GM19035 (cell line): ENCODE data around the gene CMTM3.
A peak's percentile ranks its signal among the peaks of the same experiment; 100 is the strongest.
"Not testable (repeated sequence)": the region's sequence is repeated elsewhere in the genome, so short reads cannot be mapped to it uniquely, and the experiment has no call there.

Source experiments
- ATAC-seq: cut with Tn5 transposase; IDR thresholded peaks from one replicate; pipeline ENCODE4 v1.9.1; 2021; ENCODE audit not compliant: unreplicated experiment

Gene CMTM3

DNA sequence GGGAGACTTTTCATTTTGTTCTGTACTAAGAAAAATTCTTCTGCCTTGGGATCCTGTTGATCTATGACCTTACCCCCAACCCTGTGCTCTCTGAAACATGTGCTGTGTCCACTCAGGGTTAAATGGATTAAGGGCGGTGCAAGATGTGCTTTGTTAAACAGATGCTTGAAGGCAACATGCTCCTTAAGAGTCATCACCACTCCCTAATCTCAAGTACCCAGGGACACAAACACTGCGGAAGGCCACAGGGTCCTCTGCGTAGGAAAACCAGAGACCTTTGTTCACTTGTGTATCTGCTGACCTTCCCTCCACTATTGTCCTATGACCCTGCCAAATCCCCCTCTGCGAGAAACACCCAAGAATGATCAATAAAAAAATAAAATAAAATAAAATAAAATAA, 27.1 kb downstream of the CMTM3 start:
- ATAC-seq, result not testable (repeated sequence)

DNA sequence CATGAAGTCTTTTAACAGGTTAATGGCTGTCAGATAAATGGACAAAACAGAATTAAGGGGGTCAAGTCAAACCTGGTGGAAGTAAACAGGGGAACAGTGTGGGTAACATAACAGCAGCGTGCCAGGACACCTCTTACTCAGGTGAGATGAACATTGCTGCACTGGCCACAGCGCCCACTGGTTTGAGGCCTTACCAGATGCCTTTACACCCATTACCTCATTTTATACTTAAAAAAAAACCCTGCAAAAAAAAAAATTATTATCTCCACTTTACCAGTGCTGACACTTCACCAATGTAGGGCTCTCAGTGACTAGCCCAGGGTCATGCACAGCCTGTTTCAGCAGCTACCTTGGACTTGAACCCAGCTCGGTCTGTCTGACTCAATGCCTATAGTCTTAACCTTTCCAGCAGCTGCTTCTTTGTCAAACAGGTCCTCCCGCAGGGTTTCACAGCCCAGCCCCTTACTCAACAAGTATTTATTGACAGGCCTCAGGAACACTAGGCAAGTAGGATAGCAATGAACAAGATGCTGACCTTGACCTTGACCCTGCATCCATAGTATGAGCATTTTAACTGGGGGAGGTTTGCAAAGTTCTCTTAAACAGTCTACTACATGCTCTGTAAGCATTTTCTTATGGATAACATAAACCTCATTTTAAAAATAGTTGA, 30.2 kb downstream of the CMTM3 start:
- ATAC-seq, result no peak

DNA sequence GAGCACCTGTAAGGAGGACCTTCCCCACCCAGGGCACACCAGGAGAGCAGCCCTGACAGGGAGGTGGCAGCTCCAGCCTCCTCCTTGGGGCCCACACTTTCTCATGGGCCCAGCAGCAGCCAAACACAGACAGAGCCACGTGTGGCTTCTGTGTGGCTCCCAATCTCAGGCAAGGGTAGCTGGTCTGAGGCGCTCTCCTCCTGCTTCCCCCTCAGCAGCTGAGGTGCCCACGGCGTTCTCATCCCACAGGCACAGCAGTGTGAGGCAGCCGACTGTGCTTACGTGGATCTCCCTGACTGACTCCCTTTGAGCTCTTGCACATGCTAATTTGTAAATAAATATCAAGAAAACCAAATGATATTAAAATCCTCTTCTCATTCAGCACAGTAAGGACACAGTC, 30.9 kb downstream of the CMTM3 start:
- ATAC-seq, result no peak

GRCh38 chr16:66636199-66636598, 31.7 kb downstream of the CMTM3 start:
- ATAC-seq, result no peak

- ATAC-seq, result no peak
Measured at GRCh38 chr16:66637806-66638205, 33.3 kb downstream of the CMTM3 start.

GRCh38 chr16:66639091-66639885, 34.8 kb downstream of the CMTM3 start:
- no peak for ATAC-seq

DNA sequence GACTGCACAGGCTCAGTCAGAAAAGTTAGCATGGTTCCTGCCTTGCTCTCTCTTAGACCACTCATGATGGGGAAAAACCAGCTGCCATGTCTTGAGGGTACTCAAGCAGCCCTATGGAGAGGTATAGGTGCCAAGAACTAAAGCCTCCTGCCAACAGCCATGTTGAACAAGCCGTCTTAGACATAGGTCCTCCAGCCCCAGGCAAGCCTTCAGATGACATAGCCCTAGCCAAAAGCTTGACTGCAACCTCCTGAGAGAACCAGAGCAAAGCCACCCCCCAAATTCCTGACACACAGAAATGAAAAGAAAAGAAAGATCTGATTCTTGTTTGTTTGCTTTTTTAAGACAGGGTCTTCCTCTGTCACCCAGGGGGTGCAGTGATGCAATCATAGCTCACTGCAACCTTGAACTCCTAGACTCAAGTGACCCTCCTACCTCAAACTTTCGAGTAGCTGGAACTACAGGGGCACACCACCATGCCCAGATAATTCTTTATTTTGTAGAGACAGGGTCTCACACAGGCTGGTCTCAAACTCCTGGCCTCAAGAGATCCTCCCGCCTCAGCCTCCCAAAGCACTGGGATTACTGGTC, 36.3 kb downstream of the CMTM3 start:
- no peak for ATAC-seq

DNA sequence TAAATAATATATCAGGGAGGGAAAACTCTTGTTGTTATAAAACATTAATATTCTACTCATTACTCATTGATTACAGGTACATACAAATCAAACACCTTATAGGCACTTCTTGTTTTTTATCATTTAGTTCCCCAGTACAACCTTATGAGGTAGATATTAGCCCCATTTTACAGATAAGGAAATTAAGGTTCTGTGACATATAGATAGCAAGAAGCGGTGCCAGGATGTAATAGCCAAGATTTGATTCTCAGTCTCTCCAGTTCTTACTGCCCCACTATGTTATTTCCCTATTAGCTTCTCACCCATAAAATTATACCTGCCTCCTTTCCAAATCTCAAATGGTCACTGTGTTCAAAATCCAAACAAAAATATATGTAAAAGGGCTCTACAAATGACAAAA, 36.9 kb downstream of the CMTM3 start:
- no peak for ATAC-seq

DNA sequence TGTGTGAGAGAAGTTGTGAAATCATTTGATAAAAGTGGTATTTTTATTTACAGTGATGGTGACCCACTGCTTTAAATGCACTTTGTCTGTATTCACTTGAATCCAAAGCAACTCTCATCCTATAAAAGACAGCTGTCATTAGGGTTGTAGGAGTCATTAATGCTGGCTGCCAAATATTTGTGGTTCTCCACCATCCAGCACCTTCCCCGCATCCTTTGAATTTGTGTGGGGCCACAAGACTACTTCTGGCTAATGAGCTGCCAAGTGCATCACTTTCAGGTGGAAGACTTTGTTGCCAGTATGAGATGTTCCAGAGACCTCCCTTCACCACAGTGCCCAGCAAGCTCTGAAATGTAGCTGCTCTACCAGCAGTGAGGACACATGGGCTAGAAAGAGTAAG, 43.4 kb downstream of the CMTM3 start:
- ATAC-seq, result no peak

DNA sequence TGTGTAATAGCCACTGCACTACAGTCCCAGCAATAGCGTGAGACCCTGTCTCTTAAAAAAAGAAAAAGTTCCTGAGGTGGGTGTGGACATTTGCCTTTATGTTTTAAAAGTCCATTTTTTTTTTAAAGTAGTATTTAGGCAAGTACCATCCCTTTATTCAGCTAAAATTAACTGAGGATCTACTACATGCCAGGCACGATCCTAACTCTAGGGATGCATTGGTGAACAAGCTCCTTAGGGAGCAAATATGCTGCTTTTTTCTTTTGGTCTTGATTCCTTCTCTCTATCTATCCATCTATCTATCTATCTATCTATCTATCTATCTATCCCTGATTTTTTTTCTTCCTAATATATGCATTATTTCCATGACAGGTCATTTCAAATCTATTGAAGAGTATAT, 44.7 kb downstream of the CMTM3 start:
- no peak for ATAC-seq

DNA sequence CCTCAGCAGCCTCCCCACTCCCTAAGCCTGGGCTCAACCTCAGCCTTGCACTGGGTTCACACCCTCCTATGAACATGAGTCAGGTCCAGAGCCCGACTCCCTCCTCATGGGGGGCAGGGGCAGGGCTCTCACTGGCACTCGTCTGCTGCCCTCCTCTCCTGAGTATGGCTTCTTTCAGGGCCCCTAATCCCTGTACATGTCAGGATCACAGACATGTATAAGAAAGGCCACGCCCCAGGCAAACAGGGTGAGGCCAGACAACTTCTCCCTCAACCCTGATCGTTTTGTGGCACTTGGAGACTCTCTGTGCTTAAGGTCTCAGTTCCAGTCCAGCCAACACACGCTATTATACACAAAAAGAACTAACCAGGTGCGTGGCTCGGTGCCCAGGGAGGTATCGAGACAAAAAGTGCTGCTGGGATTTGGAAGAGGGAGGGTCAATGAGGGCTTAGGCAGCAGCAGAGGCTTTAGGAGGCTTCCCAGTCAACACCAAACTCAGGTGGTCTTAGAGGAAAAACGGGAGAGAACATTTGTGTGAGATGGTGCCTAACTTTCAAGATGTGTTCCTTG, 45.2 kb downstream of the CMTM3 start:
- ATAC-seq, result no peak

GRCh38 chr16:66650707-66651473, 46.4 kb downstream of the CMTM3 start:
- ATAC-seq, result peak; percentile 85

GRCh38 chr16:66651474-66651765, 46.9 kb downstream of the CMTM3 start:
- ATAC-seq, result no peak

DNA sequence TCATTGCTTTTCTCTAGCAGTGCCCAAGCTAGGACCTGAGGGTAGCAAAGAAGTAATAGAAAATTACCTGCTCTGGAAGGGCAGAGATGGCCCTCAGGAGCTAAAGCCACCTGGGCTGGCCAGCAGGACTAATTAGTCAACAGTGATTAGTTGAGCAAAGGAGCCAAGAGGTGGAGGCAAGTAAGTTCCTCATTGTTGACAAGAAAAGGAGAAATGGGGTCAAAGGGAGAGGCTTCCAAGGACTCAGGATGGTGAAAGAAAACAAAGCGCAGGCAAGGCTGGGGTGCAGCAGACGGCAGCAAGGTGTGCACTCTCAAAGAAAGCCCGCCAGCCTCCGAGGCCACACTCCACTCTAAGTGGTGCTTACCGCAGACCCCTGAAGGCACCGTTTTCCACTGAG, 47.5 kb downstream of the CMTM3 start:
- no peak for ATAC-seq

GRCh38 chr16:66652661-66653360, 48.3 kb downstream of the CMTM3 start:
- no peak for ATAC-seq

- ATAC-seq, result no peak
Measured at GRCh38 chr16:66653581-66654350, 49.3 kb downstream of the CMTM3 start.

DNA sequence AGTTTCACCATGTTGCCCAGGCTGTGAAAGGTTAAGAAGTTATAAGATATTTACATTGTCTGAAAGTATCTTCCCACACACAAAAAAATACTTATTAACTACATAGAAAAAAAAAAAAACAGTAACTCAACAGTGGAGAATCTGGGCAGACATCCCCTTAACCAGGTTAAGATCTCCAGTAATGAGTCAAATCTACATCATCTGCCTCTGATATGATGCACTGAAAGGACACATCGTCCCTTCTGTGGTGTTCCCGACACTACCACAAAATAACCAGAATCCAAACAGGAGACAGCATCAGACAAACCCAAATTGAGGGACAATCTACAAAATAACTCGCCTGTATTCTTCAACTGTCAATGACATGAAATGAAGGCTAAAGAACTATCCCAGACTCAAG, 52.0 kb downstream of the CMTM3 start:
- no peak for ATAC-seq

GRCh38 chr16:66658143-66658859, 53.8 kb downstream of the CMTM3 start:
- ATAC-seq, result no peak

DNA sequence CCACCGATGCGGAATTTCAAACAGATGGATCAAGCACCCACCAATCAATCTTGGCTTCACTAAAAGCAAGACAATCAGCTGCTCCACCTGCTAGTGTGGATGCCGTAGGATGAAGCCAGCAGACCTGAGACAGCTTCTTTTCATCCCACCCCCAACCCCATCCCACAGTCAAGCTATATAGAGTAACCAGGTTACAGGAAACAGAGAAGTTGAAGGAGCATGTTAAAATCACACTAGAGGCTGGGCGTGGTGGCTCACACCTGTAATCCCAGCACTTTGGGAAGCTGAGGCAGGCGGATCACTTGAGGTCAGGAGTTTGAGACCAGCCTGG, 54.3 kb downstream of the CMTM3 start:
- no peak for ATAC-seq
